PC-3 (cell line): ENCODE data around the gene SEC63. TPM values are rescaled to one million over a fixed set of nuclear protein-coding genes. Genes with fewer than 3 reads are reported as not detected.

Experiments
- ATAC-seq: fragments of 200-7000 bp; cut with Tn5 transposase; 2 replicates; pipeline ENCODE4 v1.9.1; 2020; ENCODE audit warnings: mild to moderate bottlenecking, moderate library complexity
- BruUV-seq: library from RNA; stranded (reverse); fragments of 400-500 nt; replicated peaks from 2 replicates; lab custom pipeline; 2021; lab: Mats Ljungman, UMichigan
- CTCF ChIA-PET: fragments of 300-600 bp; sonication (Branson Sonifier 250); formaldehyde crosslinking; loops from one replicate; lab custom pipeline; 2022; ENCODE audit warnings: antibody characterized with exemption; lab: Charles Lee
- POLR2A ChIA-PET: fragments of 300-600 bp; sonication (Branson Sonifier 250); formaldehyde crosslinking; loops from one replicate; lab custom pipeline; 2022; ENCODE audit warnings: antibody characterized with exemption; ENCODE audit not compliant: unreplicated experiment; lab: Charles Lee
- DNase-seq: peaks from one replicate; pipeline ENCODE4 v3.0.0-alpha.2; 2015
- H2AFZ ChIP-seq: fragments of 300-600 bp; sonication (generic); 2 replicates; pipeline ENCODE4 v1.6.0; 2016; ENCODE audit warnings: antibody characterized with exemption, low read length
- H3F3A ChIP-seq: fragments of 300-600 bp; sonication (generic); one replicate; pipeline ENCODE4 v1.6.0; 2017; ENCODE audit warnings: antibody characterized with exemption, low read length, control low read depth, mild to moderate bottlenecking; ENCODE audit not compliant: unreplicated experiment
- H3K27ac ChIP-seq: fragments of 300-600 bp; sonication (generic); 2 replicates; pipeline ENCODE4 v1.5.1; 2016; ENCODE audit warnings: mild to moderate bottlenecking, low read length
- H3K27me3 ChIP-seq: fragments of 300-600 bp; sonication (generic); 2 replicates; pipeline ENCODE4 v1.6.1; 2016; ENCODE audit warnings: low read length, mixed read lengths
- H3K36me3 ChIP-seq: fragments of 300-600 bp; sonication (generic); 2 replicates; pipeline ENCODE4 v1.6.1; 2016; ENCODE audit warnings: low read depth, mixed run types, low read length, mixed read lengths
- H3K4me1 ChIP-seq: fragments of 300-600 bp; sonication (generic); 2 replicates; pipeline ENCODE4 v1.5.1; 2016; ENCODE audit warnings: low read length; ENCODE audit not compliant: insufficient read depth
- H3K4me2 ChIP-seq: fragments of 300-600 bp; sonication (generic); 2 replicates; pipeline ENCODE4 v1.6.0; 2016; ENCODE audit warnings: low read length
- H3K4me3 ChIP-seq: fragments of 300-600 bp; sonication (generic); 2 replicates; pipeline ENCODE4 v1.5.1; 2016; ENCODE audit warnings: mild to moderate bottlenecking, low read length, mixed read lengths
- H3K79me2 ChIP-seq: fragments of 300-600 bp; sonication (generic); 2 replicates; pipeline ENCODE4 v1.6.1; 2017; ENCODE audit warnings: low read length, mixed read lengths
- H3K9ac ChIP-seq: fragments of 300-600 bp; sonication (generic); 2 replicates; pipeline ENCODE4 v1.6.0; 2016; ENCODE audit warnings: mild to moderate bottlenecking, low read length
- H3K9me2 ChIP-seq: fragments of 300-600 bp; sonication (generic); replicated peaks from 2 replicates; pipeline ENCODE4 v1.6.1; 2016; ENCODE audit warnings: mixed run types, low read length, mixed read lengths
- H3K9me3 ChIP-seq: fragments of 300-600 bp; sonication (generic); 2 replicates; pipeline ENCODE4 v1.6.1; 2016; ENCODE audit warnings: low read length, mixed read lengths
- H4K20me1 ChIP-seq: fragments of 300-600 bp; sonication (generic); 2 replicates; pipeline ENCODE4 v1.6.1; 2016; ENCODE audit warnings: low read length, mixed read lengths
- CTCF ChIP-seq: fragments of 300-600 bp; sonication (generic); conservative IDR thresholded peaks from 2 replicates; pipeline ENCODE4 v1.5.1; 2017; ENCODE audit warnings: antibody characterized with exemption, low read depth, mild to moderate bottlenecking, low read length
- EZH2 ChIP-seq: fragments of 300-600 bp; sonication (generic); IDR thresholded peaks from one replicate; pipeline ENCODE4 v1.6.1; 2017; ENCODE audit warnings: antibody characterized with exemption, mild to moderate bottlenecking, low read length; ENCODE audit not compliant: unreplicated experiment
- EZH2phosphoT487 ChIP-seq: fragments of 300-600 bp; sonication (generic); IDR thresholded peaks from 2 replicates; pipeline ENCODE4 v1.6.1; 2018; ENCODE audit warnings: mild to moderate bottlenecking, antibody characterized with exemption, low read length, borderline replicate concordance
- intact Hi-C: fragments of 100-400 bp; cut with micrococcal nuclease; formaldehyde crosslinking; loops from 2 replicates; pipeline ENCODE4 v1.9.0; 2023
- total RNA-seq: library from RNA; depleted of rRNA; stranded (reverse); fragments of >200 nt; gene quantifications from 2 replicates; pipeline ENCODE4 v1.2.3, GENCODE V29; 2014

Gene SEC63
- total RNA-seq, 1 experiment from 2014 or later: 12.2 TPM

- intact Hi-C loops: no loop called here
- H3K9me2 ChIP-seq: no peaks in the 10 kb centered on the region
- no peak for TF ChIP-seq EZH2phosphoT487
- no peak for TF ChIP-seq CTCF
- TF ChIP-seq EZH2: no peak
- H3K79me2 ChIP-seq: no peaks in the 10 kb centered on the region
- no peaks in the 10 kb centered on the region for H3K36me3 ChIP-seq
- no peaks in the 10 kb centered on the region for H3K4me1 ChIP-seq
- H2AFZ ChIP-seq: no peak overlapping the region
- peaks cover 42% of the 10 kb centered on the region for H3K27me3 ChIP-seq
- no peaks in the 10 kb centered on the region for H4K20me1 ChIP-seq
- CTCF ChIA-PET: no interaction called here
- no peaks in the 10 kb centered on the region for H3K9me3 ChIP-seq
- no peak overlapping the region for H3K9ac ChIP-seq
- no peak for ATAC-seq
- DNase-seq: no peak
- POLR2A ChIA-PET: no interaction called here
- no peak overlapping the region for H3K27ac ChIP-seq
- no TSS peak for BruUV-seq
- H3F3A ChIP-seq: no peaks in the 10 kb centered on the region
- H3K4me3 ChIP-seq: no peak overlapping the region
- no peak overlapping the region for H3K4me2 ChIP-seq
These were observed 136.4 kb downstream of the SEC63 start for GRCh38 chr6:107821591-107821990.

GRCh38 chr6:107820338-107821261 lies 137.4 kb downstream of the SEC63 start:
- no peak overlapping the region for H3K27ac ChIP-seq
- no peaks in the 10 kb centered on the region for H3K79me2 ChIP-seq
- TF ChIP-seq CTCF: no peak
- no peak for TF ChIP-seq EZH2phosphoT487
- TF ChIP-seq EZH2: no peak
- no peak overlapping the region for H3K9ac ChIP-seq
- POLR2A ChIA-PET: no interaction called here
- ATAC-seq (no peak), DNase-seq (no peak)
- H3F3A ChIP-seq: no peaks in the 10 kb centered on the region
- no peaks in the 10 kb centered on the region for H3K9me2 ChIP-seq
- H3K9me3 ChIP-seq: no peaks in the 10 kb centered on the region
- H3K27me3 ChIP-seq: peaks cover 42% of the 10 kb centered on the region
- intact Hi-C loops: no loop called here
- CTCF ChIA-PET: no interaction called here
- no TSS peak for BruUV-seq
- H3K4me3 ChIP-seq: no peak overlapping the region
- H2AFZ ChIP-seq: no peak overlapping the region
- H3K4me1 ChIP-seq: no peaks in the 10 kb centered on the region
- no peaks in the 10 kb centered on the region for H4K20me1 ChIP-seq
- H3K4me2 ChIP-seq: no peak overlapping the region
- no peaks in the 10 kb centered on the region for H3K36me3 ChIP-seq

GRCh38 chr6:107819964-107820337 lies 138.1 kb downstream of the SEC63 start:
- Histone ChIP-seq H3K9me3 (no peaks in the 10 kb centered on the region), H3K4me1 (no peaks in the 10 kb centered on the region), H3K27ac (no peak overlapping the region), H4K20me1 (no peaks in the 10 kb centered on the region), H3K27me3 (peaks cover 47% of the 10 kb centered on the region), H3K9ac (no peak overlapping the region), H3K79me2 (no peaks in the 10 kb centered on the region), H3K4me3 (no peak overlapping the region), H3K36me3 (no peaks in the 10 kb centered on the region), H3F3A (no peaks in the 10 kb centered on the region), H3K4me2 (no peak overlapping the region), H2AFZ (no peak overlapping the region), H3K9me2 (no peaks in the 10 kb centered on the region)
- DNase-seq (no peak), ATAC-seq (no peak)
- intact Hi-C loops: no loop called here
- no TSS peak for BruUV-seq
- CTCF ChIA-PET: no interaction called here
- POLR2A ChIA-PET: no interaction called here
- TF ChIP-seq EZH2phosphoT487 (no peak), CTCF (no peak), EZH2 (no peak)
